Ascending aorta (tissue), 2 donors: ENCODE results near the gene ARPC2. TPM values are rescaled to one million over a fixed set of nuclear protein-coding genes. Genes with fewer than 3 reads are reported as not detected.
A peak's percentile ranks its signal among the peaks of the same experiment; 100 is the strongest.

Experiments used
- DNase-seq, 2 donors: peaks; one replicate each; pipeline ENCODE4 v3.0.0-alpha.2; 2019; ENCODE audit warnings: low spot score in 2 of 2
- H3K27ac ChIP-seq, 2 donors: fragments of 200-600 bp; sonication (generic); one replicate each; pipeline ENCODE4 v1.5.1; 2016 to 2017; ENCODE audit warnings: mild to moderate bottlenecking in 1 of 2
- H3K27me3 ChIP-seq: fragments of 200-600 bp; sonication (generic); one replicate; pipeline ENCODE4 v1.5.1; 2017
- H3K36me3 ChIP-seq, 2 donors: fragments of 200-600 bp; sonication (generic); one replicate each; pipeline ENCODE4 v1.5.1; 2016
- H3K4me1 ChIP-seq, 2 donors: fragments of 200-600 bp; sonication (generic); one replicate each; pipeline ENCODE4 v1.5.1; 2016 to 2017; ENCODE audit warnings: mild to moderate bottlenecking in 1 of 2
- H3K4me3 ChIP-seq, 2 donors: fragments of 200-600 bp; sonication (generic); one replicate each; pipeline ENCODE4 v1.5.1; 2016 to 2017; ENCODE audit warnings: mild to moderate bottlenecking in 1 of 2
- H3K9me3 ChIP-seq, 2 donors: fragments of 200-600 bp; sonication (generic); one replicate each; pipeline ENCODE4 v1.5.1; 2016
- intact Hi-C: fragments of 100-400 bp; cut with DNase I; formaldehyde crosslinking; loops from one replicate; pipeline ENCODE4 v1.15.1; 2023
- total RNA-seq: library from RNA; depleted of rRNA; stranded (reverse); fragments of >200 nt; gene quantifications from one replicate; pipeline ENCODE4 v1.1.0, GENCODE V29; 2016
- TF ChIP-seq, protein P1 (sequence below), 3 experiments: fragments of 200-600 bp in 2 of 3; fragments of 450-650 bp in 1 of 3; sonication (generic) in 2 of 3; IDR thresholded peaks; one replicate each; pipeline ENCODE4 v1.5.1; 2016 to 2019; ENCODE audit warnings: antibody characterized with exemption in 3 of 3, mild to moderate bottlenecking in 1 of 3, moderate library complexity in 1 of 3

ARPC2 gene
- total RNA-seq, 1 donor from 2014 or later, result 237 TPM

- Histone ChIP-seq H3K27me3 (no peaks in the 10 kb centered on the region), H3K4me3 (peak within 1 kb of the TSS; percentile 79 to 85), H3K36me3 (peaks cover 40 to 43% of the 10 kb centered on the region in 2 donors), H3K27ac (peak within 1 kb of the TSS; percentile 73 to 80), H3K4me1 (peaks cover 12 to 35% of the 10 kb centered on the region in 2 donors), H3K9me3 (no peaks in the 10 kb centered on the region)
- intact Hi-C loops, result loop anchor here (1.0 to 5.0 kb wide), 6 partner anchors 53 to 297 kb away; partner anchors contain the start of genes ARPC2, CNOT9 and USP37
- peak; percentile 99 to 100 for DNase-seq
- TF ChIP-seq, protein P1, sequence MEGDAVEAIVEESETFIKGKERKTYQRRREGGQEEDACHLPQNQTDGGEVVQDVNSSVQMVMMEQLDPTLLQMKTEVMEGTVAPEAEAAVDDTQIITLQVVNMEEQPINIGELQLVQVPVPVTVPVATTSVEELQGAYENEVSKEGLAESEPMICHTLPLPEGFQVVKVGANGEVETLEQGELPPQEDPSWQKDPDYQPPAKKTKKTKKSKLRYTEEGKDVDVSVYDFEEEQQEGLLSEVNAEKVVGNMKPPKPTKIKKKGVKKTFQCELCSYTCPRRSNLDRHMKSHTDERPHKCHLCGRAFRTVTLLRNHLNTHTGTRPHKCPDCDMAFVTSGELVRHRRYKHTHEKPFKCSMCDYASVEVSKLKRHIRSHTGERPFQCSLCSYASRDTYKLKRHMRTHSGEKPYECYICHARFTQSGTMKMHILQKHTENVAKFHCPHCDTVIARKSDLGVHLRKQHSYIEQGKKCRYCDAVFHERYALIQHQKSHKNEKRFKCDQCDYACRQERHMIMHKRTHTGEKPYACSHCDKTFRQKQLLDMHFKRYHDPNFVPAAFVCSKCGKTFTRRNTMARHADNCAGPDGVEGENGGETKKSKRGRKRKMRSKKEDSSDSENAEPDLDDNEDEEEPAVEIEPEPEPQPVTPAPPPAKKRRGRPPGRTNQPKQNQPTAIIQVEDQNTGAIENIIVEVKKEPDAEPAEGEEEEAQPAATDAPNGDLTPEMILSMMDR (IDR thresholded peaks at IDR 0.05), result peak in 1 of 3 experiments; percentile 44
Measured at GRCh38 chr2:218269900-218270720, 53.1 kb downstream of the ARPC2 start, which contains the start of the genes AAMP and PNKD. AAMP (minus strand) TSS chr2:218270137; CDS start chr2:218270086, 51 bp downstream. PNKD (plus strand) TSS chr2:218270519; CDS start chr2:218270536, 17 bp downstream.

- H3K27ac ChIP-seq, result peak overlapping the region; percentile 58 to 80
Measured at GRCh38 chr2:218270721-218271486, 53.9 kb downstream of the ARPC2 start.

DNA sequence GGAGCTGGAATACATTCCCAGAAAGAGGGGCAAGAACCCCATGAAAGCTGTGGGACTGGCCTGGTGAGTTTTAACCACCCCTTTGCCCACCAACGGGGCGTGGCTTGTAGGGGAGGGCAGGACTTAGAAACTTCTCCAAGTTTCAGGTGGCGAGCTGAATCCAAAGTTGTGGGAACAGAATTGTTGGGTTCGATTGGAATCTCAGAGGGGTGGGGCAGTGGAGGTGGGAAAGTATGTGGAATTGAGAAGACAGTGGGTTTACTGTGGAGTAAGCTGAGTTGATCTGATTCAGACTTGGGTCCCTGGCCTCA is 54.5 kb downstream of the ARPC2 start:
- peaks cover 40 to 43% of the 10 kb centered on the region in 2 donors for H3K36me3 ChIP-seq
- H3K4me1 ChIP-seq, result peaks cover 12 to 35% of the 10 kb centered on the region in 2 donors
- peak overlapping the region; percentile 58 to 80 for H3K27ac ChIP-seq
- H3K4me3 ChIP-seq, result peak overlapping the region; percentile 79 to 85
- no peak for DNase-seq
- no peaks in the 10 kb centered on the region for H3K27me3 ChIP-seq
- TF ChIP-seq, protein P1 (IDR thresholded peaks at IDR 0.05), result no peak
- H3K9me3 ChIP-seq, result no peaks in the 10 kb centered on the region
- intact Hi-C loops, result loop anchor here (2.0 to 5.0 kb wide), 4 partner anchors 54 to 296 kb away; partner anchors contain the start of genes ARPC2, CNOT9 and USP37

More at GRCh38 chr2:218270721-218271486, 53.9 kb downstream of the ARPC2 start:
- peak in 1 of 2 donors; percentile 64 for DNase-seq
- Histone ChIP-seq H3K27me3 (no peaks in the 10 kb centered on the region), H3K9me3 (no peaks in the 10 kb centered on the region), H3K4me1 (peaks cover 12 to 35% of the 10 kb centered on the region in 2 donors), H3K36me3 (peaks cover 40 to 43% of the 10 kb centered on the region in 2 donors), H3K4me3 (peak overlapping the region; percentile 79 to 85)
- intact Hi-C loops, result loop anchor here (1.0 to 5.0 kb wide), 6 partner anchors 54 to 296 kb away; partner anchors contain the start of genes ARPC2, CNOT9 and USP37
- TF ChIP-seq, protein P1 (IDR thresholded peaks at IDR 0.05), result no peak

- Histone ChIP-seq H3K4me1 (peaks cover 12 to 35% of the 10 kb centered on the region in 2 donors), H3K27ac (peak overlapping the region; percentile 74 to 80), H3K9me3 (no peaks in the 10 kb centered on the region), H3K36me3 (peaks cover 40 to 43% of the 10 kb centered on the region in 2 donors), H3K27me3 (no peaks in the 10 kb centered on the region), H3K4me3 (peak overlapping the region in 1 of 2 donors; percentile 85)
- intact Hi-C loops, result loop anchor here (1.0 to 5.0 kb wide), 8 partner anchors 10 to 295 kb away; partner anchors contain the start of genes ARPC2, CATIP, CNOT9 and USP37
- TF ChIP-seq, protein P1 (IDR thresholded peaks at IDR 0.05), result no peak
- no peak for DNase-seq
Measured at GRCh38 chr2:218271865-218272530, 55.0 kb downstream of the ARPC2 start.
